Trophoblast cell (in vitro differentiated cells and primary cell): ENCODE results near the gene CTNS.

Source experiments
- DNase-seq, 2 donors: peaks; one replicate each; pipeline ENCODE4 v3.0.0-alpha.2; 2016
- H2AFZ ChIP-seq: 2 replicates; pipeline ENCODE4 v1.6.1; 2013; ENCODE audit warnings: low read length, moderate library complexity, mild to moderate bottlenecking; ENCODE audit not compliant: insufficient read depth, poor library complexity
- H2AK5ac ChIP-seq: 2 replicates; pipeline ENCODE4 v1.6.1; 2013; ENCODE audit warnings: mild to moderate bottlenecking, low read length
- H2BK120ac ChIP-seq: 2 replicates; pipeline ENCODE4 v1.6.1; 2013; ENCODE audit warnings: low read length, mild to moderate bottlenecking, moderate library complexity; ENCODE audit not compliant: insufficient read depth, poor library complexity
- H2BK12ac ChIP-seq: 2 replicates; pipeline ENCODE4 v1.6.1; 2013; ENCODE audit warnings: mild to moderate bottlenecking, low read length, moderate library complexity
- H2BK5ac ChIP-seq: 2 replicates; pipeline ENCODE4 v1.6.1; 2013; ENCODE audit warnings: low read length, low read depth, moderate library complexity, mild to moderate bottlenecking; ENCODE audit not compliant: poor library complexity
- H3K14ac ChIP-seq: 2 replicates; pipeline ENCODE4 v1.6.1; 2013; ENCODE audit warnings: mild to moderate bottlenecking, low read length
- H3K18ac ChIP-seq: 2 replicates; pipeline ENCODE4 v1.6.1; 2013; ENCODE audit warnings: mild to moderate bottlenecking, low read length
- H3K23ac ChIP-seq: 2 replicates; pipeline ENCODE4 v1.6.1; 2013; ENCODE audit warnings: low read length
- H3K27ac ChIP-seq: 2 replicates; pipeline ENCODE4 v1.5.1; 2013; ENCODE audit warnings: low read depth, mild to moderate bottlenecking, inconsistent platforms, low read length, moderate library complexity
- H3K27me3 ChIP-seq: 2 replicates; pipeline ENCODE4 v1.6.1; 2013; ENCODE audit warnings: inconsistent platforms, mild to moderate bottlenecking, low read length, moderate library complexity; ENCODE audit not compliant: insufficient read depth
- H3K36me3 ChIP-seq, 2 experiments: 1 replicate in 1 of 2; 2 replicates in 1 of 2; pipeline ENCODE4 v1.6.1; 2013; ENCODE audit warnings: low read length in 2 of 2, mild to moderate bottlenecking in 2 of 2, moderate library complexity in 1 of 2; ENCODE audit not compliant: insufficient read depth in 2 of 2, control insufficient read depth in 1 of 2
- H3K4ac ChIP-seq: 2 replicates; pipeline ENCODE4 v1.6.1; 2013; ENCODE audit warnings: low read depth, mild to moderate bottlenecking, low read length, moderate library complexity
- H3K4me1 ChIP-seq, 2 experiments: 1 replicate in 1 of 2; 2 replicates in 1 of 2; pipeline ENCODE4 v1.6.1; 2013; ENCODE audit warnings: low read length in 2 of 2, mild to moderate bottlenecking in 2 of 2, moderate library complexity in 1 of 2; ENCODE audit not compliant: insufficient read depth in 2 of 2, control insufficient read depth in 1 of 2
- H3K4me2 ChIP-seq: 2 replicates; pipeline ENCODE4 v1.6.1; 2013; ENCODE audit warnings: inconsistent platforms, mild to moderate bottlenecking, low read length, moderate library complexity
- H3K4me3 ChIP-seq: 2 replicates; pipeline ENCODE4 v1.5.1; 2013; ENCODE audit warnings: mild to moderate bottlenecking, low read depth, low read length, inconsistent platforms
- H3K79me1 ChIP-seq: one replicate; pipeline ENCODE4 v1.6.1; 2013; ENCODE audit warnings: low read length
- H3K79me2 ChIP-seq: 2 replicates; pipeline ENCODE4 v1.6.1; 2013; ENCODE audit warnings: low read length, mild to moderate bottlenecking; ENCODE audit not compliant: control insufficient read depth, insufficient read depth, poor library complexity
- H3K9ac ChIP-seq: 2 replicates; pipeline ENCODE4 v1.6.1; 2013; ENCODE audit warnings: mild to moderate bottlenecking, low read length
- H3K9me3 ChIP-seq: 2 replicates; pipeline ENCODE4 v1.6.1; 2013; ENCODE audit warnings: low read depth, mild to moderate bottlenecking, control low read depth, inconsistent platforms, low read length; ENCODE audit not compliant: insufficient read depth
- H4K12ac ChIP-seq: 2 replicates; pipeline ENCODE4 v1.6.1; 2013; ENCODE audit warnings: low read depth, mild to moderate bottlenecking, low read length, moderate library complexity
- H4K8ac ChIP-seq: 2 replicates; pipeline ENCODE4 v1.6.1; 2013; ENCODE audit warnings: low read depth, mild to moderate bottlenecking, low read length, moderate library complexity
- H4K91ac ChIP-seq: one replicate; pipeline ENCODE4 v1.6.1; 2013; ENCODE audit warnings: low read depth, mild to moderate bottlenecking, low read length, moderate library complexity
- WGBS: extraction: QIAGEN DNeasy Blood & Tissue Kit; methylation state at CpG from one replicate; pipeline ENCODE4 v1.1.7; 2013; ENCODE audit warnings: missing lambda C conversion rate; ENCODE audit not compliant: insufficient read length, insufficient coverage; ENCODE audit errors: extremely low coverage; 5-methylcytosine and 5-hydroxymethylcytosine counted together

The CTNS gene

DNA sequence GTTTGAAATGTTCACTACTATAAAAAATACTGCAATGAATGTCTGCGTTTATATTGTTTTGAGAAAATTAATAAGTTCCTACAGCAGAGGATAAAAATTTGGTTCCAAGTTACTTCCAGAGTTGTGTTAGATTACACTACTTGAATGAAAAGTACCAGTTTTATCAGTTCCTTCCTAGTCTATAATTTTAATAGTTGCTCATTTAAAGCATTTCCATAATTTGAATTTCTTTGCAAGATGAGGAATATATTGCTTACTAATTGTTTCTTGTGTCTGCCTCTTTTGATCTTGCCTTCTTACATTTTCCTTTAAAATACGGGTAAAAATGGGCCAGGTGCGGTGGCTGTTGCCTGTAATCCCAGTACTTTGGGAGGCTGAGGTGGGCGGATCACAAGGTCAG lies 36.0 kb downstream of the CTNS start:
- Histone ChIP-seq H2AFZ (no peak overlapping the region), H2AK5ac (no peak overlapping the region), H2BK12ac (no peak overlapping the region), H2BK5ac (no peak overlapping the region), H3K79me2 (peaks cover 12% of the 10 kb centered on the region), H4K12ac (no peak overlapping the region), H3K9ac (no peak overlapping the region), H3K4ac (no peak overlapping the region), H3K4me2 (no peak overlapping the region), H2BK120ac (no peak overlapping the region), H4K8ac (no peak overlapping the region), H3K23ac (no peak overlapping the region), H3K4me1 (peaks cover 6% of the 10 kb centered on the region in 2 experiments), H3K14ac (no peak overlapping the region), H3K79me1 (peaks cover 11% of the 10 kb centered on the region), H3K18ac (no peak overlapping the region), H4K91ac (no peak overlapping the region), H3K27ac (no peak overlapping the region), H3K9me3 (no peaks in the 10 kb centered on the region), H3K36me3 (no peaks in the 10 kb centered on the region), H3K27me3 (no peaks in the 10 kb centered on the region), H3K4me3 (no peak overlapping the region)
- WGBS = no CpG with 5 or more reads among the region's 4 CpGs
- DNase-seq = no peak

DNA sequence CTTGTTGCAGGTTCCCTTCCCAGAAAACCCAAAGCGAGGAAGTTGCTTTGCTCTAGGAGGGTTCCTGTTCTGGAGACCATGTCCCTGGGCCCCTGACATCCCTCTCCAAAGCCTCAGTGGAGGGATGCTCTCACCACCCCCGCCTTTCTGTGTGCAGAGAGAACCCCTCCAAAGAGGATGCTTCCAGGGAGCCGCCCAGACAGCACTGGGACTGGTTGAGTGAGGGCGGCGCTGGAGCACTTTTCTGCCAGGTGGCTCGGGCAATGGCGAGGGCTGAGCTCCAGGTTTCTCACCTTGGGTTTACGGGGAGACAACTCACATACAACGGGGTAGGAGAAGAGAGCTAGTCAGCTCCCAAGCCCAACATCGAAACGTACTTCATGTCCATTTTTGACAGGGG lies 39.3 kb downstream of the CTNS start:
- Histone ChIP-seq H2AK5ac (no peak overlapping the region), H3K36me3 (no peaks in the 10 kb centered on the region), H3K4me3 (no peak overlapping the region), H3K4ac (no peak overlapping the region), H3K4me1 (peaks cover 6% of the 10 kb centered on the region in 2 experiments), H2BK5ac (no peak overlapping the region), H2BK120ac (no peak overlapping the region), H2AFZ (no peak overlapping the region), H4K12ac (no peak overlapping the region), H3K9ac (no peak overlapping the region), H3K79me2 (no peaks in the 10 kb centered on the region), H3K14ac (no peak overlapping the region), H3K23ac (no peak overlapping the region), H3K4me2 (no peak overlapping the region), H3K18ac (no peak overlapping the region), H3K27ac (no peak overlapping the region), H4K91ac (no peak overlapping the region), H4K8ac (no peak overlapping the region), H3K9me3 (no peaks in the 10 kb centered on the region), H3K27me3 (no peaks in the 10 kb centered on the region), H2BK12ac (no peak overlapping the region), H3K79me1 (no peaks in the 10 kb centered on the region)
- no CpG with 5 or more reads among the region's 11 CpGs for WGBS
- no peak for DNase-seq

DNA sequence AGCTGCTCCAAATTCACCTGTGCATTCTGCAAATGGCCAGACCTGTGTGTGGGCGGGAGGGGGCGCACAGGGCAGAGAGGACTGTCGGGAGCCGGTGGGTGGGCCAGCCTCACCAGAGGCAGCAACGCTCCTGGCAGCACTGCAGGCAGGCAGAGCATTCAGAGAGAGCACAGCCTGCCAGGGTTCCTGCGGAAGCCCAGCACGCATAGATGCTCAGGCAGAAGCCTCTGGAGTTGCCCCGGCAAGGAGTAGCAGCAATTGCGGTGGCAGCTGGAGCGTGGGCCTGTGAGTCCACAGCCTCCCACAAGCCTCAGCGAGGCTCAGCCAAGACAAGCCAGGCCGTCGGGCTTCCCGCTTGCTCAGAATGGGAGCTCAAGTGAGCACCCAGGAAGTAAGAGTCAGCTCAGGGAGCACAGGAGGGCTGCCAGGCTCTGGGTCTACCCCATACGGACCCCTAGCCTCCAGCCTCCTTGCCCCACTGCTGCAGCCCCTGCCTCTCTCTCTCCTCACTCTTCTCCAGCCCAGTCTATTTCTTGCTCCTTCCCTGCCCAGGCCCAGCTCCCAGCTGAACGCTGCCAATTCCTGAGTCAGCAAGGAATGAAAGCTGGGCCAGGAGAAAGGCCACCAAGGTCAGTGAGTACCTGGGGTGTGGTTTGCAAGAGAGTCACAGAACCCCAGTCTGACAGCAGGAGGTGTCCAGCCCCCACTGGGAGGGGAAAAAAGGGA lies 41.7 kb downstream of the CTNS start:
- Histone ChIP-seq H3K4me1 (peaks cover 6% of the 10 kb centered on the region in 2 experiments), H2AFZ (no peak overlapping the region), H3K79me1 (no peaks in the 10 kb centered on the region), H4K12ac (no peak overlapping the region), H3K36me3 (no peaks in the 10 kb centered on the region), H3K27me3 (no peaks in the 10 kb centered on the region), H3K14ac (no peak overlapping the region), H3K23ac (no peak overlapping the region), H2BK12ac (no peak overlapping the region), H4K91ac (no peak overlapping the region), H2AK5ac (no peak overlapping the region), H3K4ac (no peak overlapping the region), H3K79me2 (no peaks in the 10 kb centered on the region), H3K18ac (no peak overlapping the region), H3K4me3 (no peak overlapping the region), H2BK5ac (no peak overlapping the region), H3K27ac (no peak overlapping the region), H2BK120ac (no peak overlapping the region), H3K4me2 (no peak overlapping the region), H3K9me3 (no peaks in the 10 kb centered on the region), H4K8ac (no peak overlapping the region), H3K9ac (no peak overlapping the region)
- no CpG with 5 or more reads among the region's 16 CpGs for WGBS
- DNase-seq = no peak

DNA sequence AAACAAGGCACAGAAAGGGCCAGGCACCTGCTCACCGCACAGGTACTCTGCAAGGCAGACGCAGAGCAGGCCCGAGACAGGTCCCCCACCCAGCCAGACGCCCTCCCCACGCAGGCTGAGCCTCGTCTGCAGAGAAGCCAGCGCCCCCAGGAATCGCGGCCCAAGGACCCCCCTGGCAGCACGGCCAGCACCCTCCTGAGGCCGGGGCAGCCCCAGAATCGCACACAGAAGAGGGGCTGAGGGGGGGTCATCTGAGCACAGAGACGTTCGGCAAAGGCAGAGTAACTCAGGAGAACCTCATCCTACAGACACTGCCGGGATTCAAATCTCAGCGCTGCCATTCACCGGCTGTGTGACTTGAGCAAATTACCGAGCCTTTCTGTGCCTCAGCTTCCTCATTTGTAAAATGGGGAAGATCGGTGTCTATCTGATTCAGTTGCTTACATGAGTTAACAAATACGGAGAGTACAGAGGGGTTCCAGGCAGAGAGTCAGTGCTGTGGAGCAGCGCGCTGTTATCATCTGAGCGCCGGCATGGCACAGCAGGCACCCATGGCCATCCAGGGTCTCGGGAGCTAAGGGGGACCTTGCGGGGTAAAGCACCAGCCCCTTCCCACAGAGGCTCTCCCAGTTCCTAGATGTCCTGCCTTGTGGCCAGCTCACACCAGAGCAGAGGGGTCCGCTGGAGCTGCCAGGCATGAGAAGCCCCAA lies 42.4 kb downstream of the CTNS start:
- Histone ChIP-seq H3K23ac (no peak overlapping the region), H3K18ac (no peak overlapping the region), H4K12ac (no peak overlapping the region), H3K9me3 (no peaks in the 10 kb centered on the region), H4K8ac (no peak overlapping the region), H3K4me1 (peaks cover 6% of the 10 kb centered on the region in 2 experiments), H3K4ac (no peak overlapping the region), H2BK5ac (no peak overlapping the region), H2AFZ (no peak overlapping the region), H2BK120ac (no peak overlapping the region), H3K79me2 (no peaks in the 10 kb centered on the region), H4K91ac (no peak overlapping the region), H2AK5ac (no peak overlapping the region), H3K9ac (no peak overlapping the region), H3K4me2 (no peak overlapping the region), H3K4me3 (no peak overlapping the region), H3K27ac (no peak overlapping the region), H3K79me1 (no peaks in the 10 kb centered on the region), H3K14ac (no peak overlapping the region), H2BK12ac (no peak overlapping the region), H3K27me3 (no peaks in the 10 kb centered on the region), H3K36me3 (no peaks in the 10 kb centered on the region)
- no peak for DNase-seq
- WGBS = no CpG with 5 or more reads among the region's 27 CpGs
